ENCODE results near the gene SMIM35. TPM values are rescaled to one million over a fixed set of nuclear protein-coding genes. Genes with fewer than 3 reads are reported as not detected.

SMIM35 gene
- total RNA-seq, 4 donors from 2014 or later, result not detected

GRCh38 chr11:118018401-118018800, 68.4 kb downstream of the SMIM35 start:
- H3K4me3 ChIP-seq (ENCODE audit: low read depth, poor library complexity, severe bottlenecking), result no peak overlapping the region
- intact Hi-C loops (cut with DNase I; ENCODE audit: low total_unique reads), result no loop called here
- WGBS, 2 donors, result 92% methylated on average over 2 of the region's 2 CpGs
- TF ChIP-seq CTCF (IDR thresholded peaks at IDR 0.05) (no peak), POLR2A (IDR thresholded peaks at IDR 0.05) (no peak)
- DNase-seq (ENCODE audit: low spot score in 2 of 2), result no peak

- 63 to 73% methylated on average over 4 of the region's 4 CpGs for WGBS, 2 donors
- TF ChIP-seq POLR2A (IDR thresholded peaks at IDR 0.05) (no peak), CTCF (IDR thresholded peaks at IDR 0.05) (no peak)
- intact Hi-C loops (cut with DNase I; ENCODE audit: low total_unique reads), result no loop called here
- DNase-seq (ENCODE audit: low spot score in 2 of 2), result no peak
- no peak overlapping the region for H3K4me3 ChIP-seq (ENCODE audit: low read depth, poor library complexity, severe bottlenecking)
Observed at GRCh38 chr11:118017631-118018315, 69.0 kb downstream of the SMIM35 start.

GRCh38 chr11:118017111-118017510, 69.7 kb downstream of the SMIM35 start:
- intact Hi-C loops (cut with DNase I; ENCODE audit: low total_unique reads), result no loop called here
- WGBS, 2 donors, result 57 to 71% methylated on average over 3 of the region's 3 CpGs
- no peak for TF ChIP-seq CTCF (IDR thresholded peaks at IDR 0.05)
- TF ChIP-seq POLR2A (IDR thresholded peaks at IDR 0.05), result no peak
- H3K4me3 ChIP-seq (ENCODE audit: low read depth, poor library complexity, severe bottlenecking), result no peak overlapping the region
- DNase-seq (ENCODE audit: low spot score in 2 of 2), result no peak

- no peak overlapping the region for H3K4me3 ChIP-seq (ENCODE audit: low read depth, poor library complexity, severe bottlenecking)
- TF ChIP-seq CTCF (IDR thresholded peaks at IDR 0.05), result no peak
- TF ChIP-seq POLR2A (IDR thresholded peaks at IDR 0.05), result no peak
Observed at GRCh38 chr11:118016104-118016503, 70.7 kb downstream of the SMIM35 start.

GRCh38 chr11:118015385-118015841, 71.3 kb downstream of the SMIM35 start:
- no peak for DNase-seq (ENCODE audit: low spot score in 2 of 2)
- intact Hi-C loops (cut with DNase I; ENCODE audit: low total_unique reads), result no loop called here
- H3K4me3 ChIP-seq (ENCODE audit: low read depth, poor library complexity, severe bottlenecking), result no peak overlapping the region
- no peak for TF ChIP-seq CTCF (IDR thresholded peaks at IDR 0.05)
- 73 to 87% methylated on average over 11 of the region's 11 CpGs for WGBS, 2 donors

More at GRCh38 chr11:118016104-118016503, 70.7 kb downstream of the SMIM35 start:
- intact Hi-C loops (cut with DNase I; ENCODE audit: low total_unique reads), result no loop called here
- WGBS, 2 donors, result 81 to 85% methylated on average over 4 of the region's 4 CpGs
- no peak for DNase-seq (ENCODE audit: low spot score in 2 of 2)

GRCh38 chr11:118014022-118014421, 72.7 kb downstream of the SMIM35 start:
- no peak for TF ChIP-seq CTCF (IDR thresholded peaks at IDR 0.05)
- TF ChIP-seq POLR2A (IDR thresholded peaks at IDR 0.05), result no peak
- H3K4me3 ChIP-seq (ENCODE audit: low read depth, poor library complexity, severe bottlenecking), result no peak overlapping the region
- intact Hi-C loops (cut with DNase I; ENCODE audit: low total_unique reads), result no loop called here
- DNase-seq (ENCODE audit: low spot score in 2 of 2), result no peak
- WGBS, 2 donors, result 93 to 94% methylated on average over 3 of the region's 3 CpGs
